Breast epithelium (tissue), 4 donors: Measurements from ENCODE around the gene SP110. TPM values are rescaled to one million over a fixed set of nuclear protein-coding genes. Genes with fewer than 3 reads are reported as not detected.
"Not testable (repeated sequence)": the region's sequence is repeated elsewhere in the genome, so short reads cannot be mapped to it uniquely, and the experiment has no call there.

Experiments
- DNase-seq, 2 donors: peaks; one replicate each; pipeline ENCODE4 v3.0.0-alpha.2; 2019; ENCODE audit warnings: low spot score in 2 of 2
- H3K27ac ChIP-seq, 2 donors: fragments of 200-600 bp; sonication (generic) in 1 of 2; one replicate each; pipeline ENCODE4 v1.5.1; 2016 to 2019; ENCODE audit warnings: mild to moderate bottlenecking in 1 of 2
- H3K27me3 ChIP-seq, 2 donors: fragments of 200-600 bp; sonication (generic) in 1 of 2; one replicate each; pipeline versions ENCODE4 v1.5.1 to v1.6.0; 2017 to 2019; ENCODE audit warnings: control low read depth in 1 of 2, mild to moderate bottlenecking in 1 of 2
- H3K36me3 ChIP-seq: fragments of 200-600 bp; one replicate; pipeline ENCODE4 v1.5.1; 2019
- H3K4me1 ChIP-seq, 2 donors: fragments of 200-600 bp; sonication (generic); one replicate each; pipeline ENCODE4 v1.5.1; 2016 to 2019; ENCODE audit warnings: control low read depth in 1 of 2
- H3K4me3 ChIP-seq, 3 donors: fragments of 200-600 bp; sonication (generic); 1 replicate in 2 of 3; 2 replicates in 1 of 3; pipeline ENCODE4 v1.5.1; 2016 to 2019; ENCODE audit warnings: mild to moderate bottlenecking in 3 of 3, moderate library complexity in 2 of 3
- H3K9me3 ChIP-seq, 2 donors: fragments of 200-600 bp; sonication (generic) in 1 of 2; one replicate each; pipeline ENCODE4 v1.5.1; 2016 to 2019; ENCODE audit warnings: control low read depth in 1 of 2
- POLR2A ChIP-seq: fragments of 450-650 bp; IDR thresholded peaks from one replicate; pipeline ENCODE4 v1.6.1; 2016; ENCODE audit warnings: antibody characterized with exemption, mild to moderate bottlenecking, moderate library complexity
- POLR2AphosphoS5 ChIP-seq, 3 donors: sonication (generic); formaldehyde crosslinking; IDR thresholded peaks; one replicate each; pipeline ENCODE4 v1.6.1; 2017; ENCODE audit warnings: antibody characterized with exemption in 3 of 3
- intact Hi-C: fragments of 100-400 bp; cut with DNase I; formaldehyde crosslinking; loops from one replicate; pipeline ENCODE4 v1.15.1; 2023; ENCODE audit warnings: low total_unique reads
- total RNA-seq, 3 donors: library from RNA; depleted of rRNA; stranded (reverse); fragments of >200 nt; gene quantifications; one replicate each; pipeline ENCODE4 v1.1.0, GENCODE V29; 2016
- TF ChIP-seq, protein P1 (sequence below), 3 donors: fragments of 450-650 bp; IDR thresholded peaks; one replicate each; pipeline ENCODE4 v1.5.1; 2016 to 2017; ENCODE audit warnings: antibody characterized with exemption in 3 of 3, mild to moderate bottlenecking in 3 of 3, moderate library complexity in 3 of 3

SP110 gene
- 10 to 100 TPM; 18.2 to 39.0 (median 36.9) TPM for total RNA-seq

DNA sequence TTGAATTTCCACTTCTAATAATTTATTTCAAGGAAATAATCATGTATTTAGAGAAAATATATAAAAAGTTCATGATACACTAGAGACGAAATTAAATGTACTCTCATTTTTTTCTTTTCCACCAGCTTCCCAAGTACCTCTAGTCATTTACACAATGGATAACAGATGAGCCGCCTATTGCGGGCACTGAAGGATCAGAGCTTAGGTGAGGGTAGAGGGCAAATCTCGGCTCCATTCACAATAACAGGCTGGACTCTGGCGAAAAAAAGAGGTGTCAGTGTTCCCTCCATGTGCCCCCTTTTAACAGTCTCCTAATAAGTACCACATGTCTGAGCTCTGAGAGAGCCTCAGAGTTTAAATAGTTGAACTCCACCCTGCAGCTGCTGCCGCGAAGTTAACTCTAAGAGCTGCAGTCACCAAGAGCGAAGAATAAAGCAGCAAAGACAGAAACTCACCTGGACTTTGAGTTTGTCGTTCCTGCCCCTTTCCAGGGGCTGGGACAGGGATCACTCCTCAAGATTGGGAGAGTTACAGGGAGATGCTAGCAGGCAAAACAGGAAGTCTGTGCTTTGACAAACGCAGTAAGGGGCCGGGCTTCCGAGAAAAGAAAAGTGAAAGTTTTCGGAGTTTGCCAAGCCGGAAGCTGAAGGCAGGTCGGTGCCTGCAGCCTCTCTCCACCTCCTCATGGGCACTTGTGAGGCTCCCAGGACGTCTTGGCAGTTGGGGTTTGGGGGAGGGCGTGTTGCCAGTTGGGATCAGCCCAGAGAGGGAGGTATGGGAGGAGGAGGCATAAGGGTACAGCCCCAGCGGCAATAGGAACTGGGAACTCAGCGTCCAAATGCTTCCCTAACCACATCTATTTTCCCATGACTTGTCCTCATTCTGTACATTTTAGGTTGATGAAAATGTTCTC is at the start of gene SP110:
Gene SP110, minus strand, starts transcription at position 566 of the 913 bp plus-strand sequence. CDS start 3,057 bp downstream, outside the sequence.
- H3K27me3 ChIP-seq, result no peaks in the 10 kb centered on the region
- peak within 1 kb of the TSS; percentile 48 to 68 (median 68) for H3K4me3 ChIP-seq
- peak; percentile 88 to 94 for DNase-seq
- H3K9me3 ChIP-seq, result no peaks in the 10 kb centered on the region
- H3K4me1 ChIP-seq, result no peaks in the 10 kb centered on the region
- peak within 1 kb of the TSS; percentile 77 to 90 for H3K27ac ChIP-seq
- intact Hi-C loops, result loop anchor here (1.0 kb wide), 1 partner anchor 26 kb away; no protein-coding TSS in a partner anchor
- peaks cover 7% of the 10 kb centered on the region for H3K36me3 ChIP-seq
- TF ChIP-seq, protein P1, sequence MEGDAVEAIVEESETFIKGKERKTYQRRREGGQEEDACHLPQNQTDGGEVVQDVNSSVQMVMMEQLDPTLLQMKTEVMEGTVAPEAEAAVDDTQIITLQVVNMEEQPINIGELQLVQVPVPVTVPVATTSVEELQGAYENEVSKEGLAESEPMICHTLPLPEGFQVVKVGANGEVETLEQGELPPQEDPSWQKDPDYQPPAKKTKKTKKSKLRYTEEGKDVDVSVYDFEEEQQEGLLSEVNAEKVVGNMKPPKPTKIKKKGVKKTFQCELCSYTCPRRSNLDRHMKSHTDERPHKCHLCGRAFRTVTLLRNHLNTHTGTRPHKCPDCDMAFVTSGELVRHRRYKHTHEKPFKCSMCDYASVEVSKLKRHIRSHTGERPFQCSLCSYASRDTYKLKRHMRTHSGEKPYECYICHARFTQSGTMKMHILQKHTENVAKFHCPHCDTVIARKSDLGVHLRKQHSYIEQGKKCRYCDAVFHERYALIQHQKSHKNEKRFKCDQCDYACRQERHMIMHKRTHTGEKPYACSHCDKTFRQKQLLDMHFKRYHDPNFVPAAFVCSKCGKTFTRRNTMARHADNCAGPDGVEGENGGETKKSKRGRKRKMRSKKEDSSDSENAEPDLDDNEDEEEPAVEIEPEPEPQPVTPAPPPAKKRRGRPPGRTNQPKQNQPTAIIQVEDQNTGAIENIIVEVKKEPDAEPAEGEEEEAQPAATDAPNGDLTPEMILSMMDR (IDR thresholded peaks at IDR 0.05), result peak in 1 of 3 donors; percentile 18
- TF ChIP-seq POLR2AphosphoS5 (IDR thresholded peaks at IDR 0.05) (peak; percentile 69 to 76 (median 71)), POLR2A (no peak)

DNA sequence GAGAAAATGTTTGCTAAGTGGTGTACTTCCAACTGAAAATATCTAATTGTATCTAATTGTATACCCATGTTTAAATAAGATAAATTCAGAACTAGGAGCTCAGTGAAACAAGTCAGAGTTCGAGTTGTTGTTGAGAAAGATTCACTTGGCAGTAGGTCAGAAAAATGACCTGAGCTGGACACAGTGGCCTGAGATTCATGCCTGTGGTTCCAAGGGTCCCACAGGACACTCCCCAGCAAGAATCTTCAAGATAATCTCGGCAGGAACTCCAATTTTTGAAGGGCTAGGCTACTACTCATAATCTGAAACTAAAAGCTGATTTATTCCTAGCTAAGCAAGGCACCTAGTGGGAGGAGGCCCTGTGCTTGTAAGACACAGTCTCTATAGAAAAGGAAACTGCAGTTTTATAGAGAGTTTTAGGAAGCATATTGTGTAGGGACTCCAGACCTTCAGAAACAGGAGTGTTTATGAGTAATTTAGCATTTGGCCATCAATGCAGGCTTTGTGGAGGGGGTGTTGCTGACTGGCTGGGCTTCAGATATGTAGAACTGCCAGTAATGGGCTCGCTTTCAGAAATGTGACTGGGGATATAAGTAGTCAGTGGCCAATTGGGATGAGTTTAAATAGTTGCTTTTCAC is 48.9 kb upstream of the SP110 start:
- no peaks in the 10 kb centered on the region for H3K36me3 ChIP-seq
- H3K27me3 ChIP-seq, result no peaks in the 10 kb centered on the region

DNA sequence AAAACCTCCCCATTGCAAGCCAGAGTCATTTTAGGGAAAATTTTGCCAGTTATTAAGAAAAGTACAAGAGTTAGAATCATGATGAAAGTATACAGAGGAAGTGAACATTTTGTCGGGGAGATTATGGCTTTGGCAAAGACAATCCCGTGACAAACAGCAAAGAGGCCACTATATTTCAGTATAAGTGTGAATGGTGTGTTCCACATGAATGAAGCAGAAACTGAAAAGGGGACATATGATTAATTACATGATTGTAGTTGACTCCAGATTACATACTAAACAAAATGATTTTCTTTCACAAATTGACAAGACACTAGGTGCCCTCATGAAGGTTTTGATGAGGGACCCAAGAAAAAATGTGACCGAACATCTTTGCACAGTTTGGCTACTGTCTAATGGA is 47.8 kb upstream of the SP110 start:
- intact Hi-C loops, result no loop called here
- no peak for DNase-seq
- no peaks in the 10 kb centered on the region for H3K4me1 ChIP-seq
- no peaks in the 10 kb centered on the region for H3K9me3 ChIP-seq
- no peak overlapping the region for H3K4me3 ChIP-seq
- no peaks in the 10 kb centered on the region for H3K27me3 ChIP-seq
- no peaks in the 10 kb centered on the region for H3K36me3 ChIP-seq
- TF ChIP-seq, protein P1 (IDR thresholded peaks at IDR 0.05), result no peak
- TF ChIP-seq POLR2AphosphoS5 (IDR thresholded peaks at IDR 0.05), result no peak
- TF ChIP-seq POLR2A, result no peak
- no peak overlapping the region for H3K27ac ChIP-seq

More for the DNA sequence above, 48.9 kb upstream of the SP110 start:
- no peak for DNase-seq
- H3K9me3 ChIP-seq, result no peaks in the 10 kb centered on the region
- intact Hi-C loops, result no loop called here
- TF ChIP-seq POLR2AphosphoS5 (IDR thresholded peaks at IDR 0.05), result no peak
- TF ChIP-seq, protein P1 (IDR thresholded peaks at IDR 0.05), result no peak
- no peak for TF ChIP-seq POLR2A
- H3K4me3 ChIP-seq, result no peak overlapping the region
- H3K27ac ChIP-seq, result no peak overlapping the region
- no peaks in the 10 kb centered on the region for H3K4me1 ChIP-seq

DNA sequence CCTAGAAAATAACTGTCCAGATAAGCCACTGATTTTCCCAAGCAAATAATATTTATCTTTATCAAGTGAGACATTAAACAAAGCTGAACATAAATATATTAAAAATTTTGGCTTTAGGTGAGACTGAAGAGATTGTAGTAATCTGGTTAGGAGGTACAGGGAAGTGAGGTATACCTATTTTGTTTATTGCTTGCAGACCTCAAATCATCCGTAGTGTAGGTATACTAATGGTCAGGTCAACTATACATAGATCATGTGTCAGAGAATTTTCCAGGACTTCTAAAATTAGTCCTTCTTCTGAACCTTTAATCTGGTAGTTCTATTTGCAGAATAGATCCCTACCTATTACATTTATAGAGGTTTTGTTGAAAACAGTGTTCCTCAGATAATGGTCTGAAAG is 47.3 kb upstream of the SP110 start:
- no peaks in the 10 kb centered on the region for H3K4me1 ChIP-seq
- intact Hi-C loops, result no loop called here
- no peaks in the 10 kb centered on the region for H3K36me3 ChIP-seq
- no peak overlapping the region for H3K4me3 ChIP-seq
- no peaks in the 10 kb centered on the region for H3K9me3 ChIP-seq
- no peak for DNase-seq
- TF ChIP-seq POLR2AphosphoS5 (IDR thresholded peaks at IDR 0.05) (no peak), POLR2A (no peak)
- TF ChIP-seq, protein P1 (IDR thresholded peaks at IDR 0.05), result no peak
- no peaks in the 10 kb centered on the region for H3K27me3 ChIP-seq
- no peak overlapping the region for H3K27ac ChIP-seq

DNA sequence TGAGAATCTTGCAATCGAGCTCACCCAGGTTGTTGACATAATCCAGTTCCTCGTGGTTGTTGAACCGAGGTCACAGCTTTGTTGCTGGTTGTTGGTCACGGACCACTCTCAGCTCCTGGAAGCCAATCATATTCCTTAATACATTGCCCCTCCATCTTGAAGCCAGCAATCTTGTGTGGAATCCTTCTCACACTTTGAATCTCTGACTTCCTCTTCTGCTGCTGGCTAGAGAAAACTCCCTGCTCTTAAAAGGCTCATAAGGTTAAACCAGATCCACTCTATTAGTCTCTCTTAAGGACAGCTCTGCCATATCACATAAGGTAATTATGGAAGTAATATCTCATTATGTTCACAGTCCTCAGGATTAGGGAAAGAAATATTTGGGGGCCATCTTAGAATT is 46.9 kb upstream of the SP110 start:
- no peak overlapping the region for H3K27ac ChIP-seq
- H3K4me1 ChIP-seq, result no peaks in the 10 kb centered on the region
- TF ChIP-seq POLR2A (no peak), POLR2AphosphoS5 (IDR thresholded peaks at IDR 0.05) (no peak)
- TF ChIP-seq, protein P1 (IDR thresholded peaks at IDR 0.05), result no peak
- H3K4me3 ChIP-seq, result no peak overlapping the region
- DNase-seq, result no peak
- no peaks in the 10 kb centered on the region for H3K27me3 ChIP-seq
- H3K36me3 ChIP-seq, result no peaks in the 10 kb centered on the region
- intact Hi-C loops, result no loop called here
- no peaks in the 10 kb centered on the region for H3K9me3 ChIP-seq

DNA sequence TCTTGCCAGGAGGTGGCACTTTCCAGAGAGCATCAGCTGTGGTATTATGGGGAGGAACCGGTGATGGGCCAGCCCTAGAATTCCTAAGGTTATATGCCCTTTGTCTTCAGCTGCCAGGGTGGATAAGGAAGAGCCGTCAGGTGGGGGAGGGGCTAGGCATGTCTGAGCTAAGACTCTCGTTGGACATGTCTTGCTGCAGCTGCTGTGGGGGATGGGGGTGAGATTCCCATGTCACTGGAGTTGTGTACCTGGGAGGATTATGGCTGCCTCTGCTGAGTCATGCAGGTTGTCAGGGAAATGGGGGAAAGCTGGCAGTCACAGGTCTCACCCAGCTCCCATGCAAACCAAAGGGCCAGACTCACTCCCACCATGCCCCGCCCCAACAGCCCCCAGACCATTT is 45.2 kb upstream of the SP110 start:
- H3K9me3 ChIP-seq, H3K4me3 ChIP-seq, H3K36me3 ChIP-seq, H3K27me3 ChIP-seq, H3K27ac ChIP-seq, H3K4me1 ChIP-seq, DNase-seq, intact Hi-C loops: not testable (repeated sequence)
